HL-60 (cell line): ENCODE results near the gene PRDM16.

Experiments
- DNase-seq, 2 experiments: peaks; one replicate each; pipeline ENCODE4 v3.0.0-alpha.2; 2010 to 2020; ENCODE audit warnings: low read depth in 1 of 2, low spot score in 1 of 2
- H3K27ac ChIP-seq: fragments of 250-450 bp; sonication (Bioruptor Pico); replicated peaks from 2 replicates; pipeline ENCODE4 v1.5.1; 2020; ENCODE audit warnings: mild to moderate bottlenecking, moderate library complexity
- H3K27me3 ChIP-seq: fragments of 250-450 bp; sonication (Bioruptor Pico); 2 replicates; pipeline ENCODE4 v1.5.1; 2021; ENCODE audit warnings: mild to moderate bottlenecking, moderate library complexity; ENCODE audit not compliant: insufficient read depth, poor library complexity, severe bottlenecking
- H3K4me3 ChIP-seq: replicated peaks from 2 replicates; pipeline ENCODE4 v1.5.1; 2011; ENCODE audit warnings: mild to moderate bottlenecking, control low read depth, low read length; ENCODE audit not compliant: insufficient read depth
- CTCF ChIP-seq: IDR thresholded peaks from one replicate; pipeline ENCODE4 v1.5.1; 2011; ENCODE audit warnings: low read length, control low read depth, inconsistent platforms; ENCODE audit not compliant: insufficient read depth
- GABPA ChIP-seq: IDR thresholded peaks from 2 replicates; pipeline ENCODE4 v1.6.1; 2012; ENCODE audit warnings: low read depth
- POLR2AphosphoS5 ChIP-seq: IDR thresholded peaks from 2 replicates; pipeline ENCODE4 v1.6.1; 2012; ENCODE audit warnings: low read depth
- SPI1 ChIP-seq: IDR thresholded peaks from 2 replicates; pipeline ENCODE4 v1.6.1; 2012; ENCODE audit warnings: low read depth, mild to moderate bottlenecking, borderline replicate concordance
- TF ChIP-seq, protein P1 (sequence below): IDR thresholded peaks from 2 replicates; pipeline ENCODE4 v1.6.1; 2012; ENCODE audit warnings: low read depth; ENCODE audit not compliant: insufficient replicate concordance

PRDM16 gene

DNA sequence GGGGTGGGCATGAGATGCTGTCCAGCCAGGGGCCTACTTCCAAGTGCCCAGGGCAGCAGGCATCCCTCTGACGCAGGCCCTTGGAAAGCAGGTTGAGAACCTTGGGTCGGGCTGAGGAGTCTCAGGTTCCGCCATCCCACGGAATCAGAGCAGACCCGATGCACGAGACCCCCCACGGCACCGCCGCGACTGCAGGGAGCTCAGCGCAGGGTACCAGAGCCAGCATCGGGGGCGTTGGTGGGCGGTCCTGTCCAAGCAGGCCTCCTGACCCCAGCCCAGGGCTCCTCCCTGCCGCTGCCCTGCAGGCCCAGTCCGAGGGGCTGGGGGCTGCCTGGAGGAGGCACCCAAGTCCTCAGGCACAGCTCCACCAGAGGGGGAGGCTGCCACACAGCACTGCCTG is 177.2 kb downstream of the PRDM16 start:
- DNase-seq, result no peak
- peaks cover 4% of the 10 kb centered on the region for H3K27me3 ChIP-seq
- no peak overlapping the region for H3K4me3 ChIP-seq
- H3K27ac ChIP-seq, result no peak overlapping the region
- TF ChIP-seq, protein P1, sequence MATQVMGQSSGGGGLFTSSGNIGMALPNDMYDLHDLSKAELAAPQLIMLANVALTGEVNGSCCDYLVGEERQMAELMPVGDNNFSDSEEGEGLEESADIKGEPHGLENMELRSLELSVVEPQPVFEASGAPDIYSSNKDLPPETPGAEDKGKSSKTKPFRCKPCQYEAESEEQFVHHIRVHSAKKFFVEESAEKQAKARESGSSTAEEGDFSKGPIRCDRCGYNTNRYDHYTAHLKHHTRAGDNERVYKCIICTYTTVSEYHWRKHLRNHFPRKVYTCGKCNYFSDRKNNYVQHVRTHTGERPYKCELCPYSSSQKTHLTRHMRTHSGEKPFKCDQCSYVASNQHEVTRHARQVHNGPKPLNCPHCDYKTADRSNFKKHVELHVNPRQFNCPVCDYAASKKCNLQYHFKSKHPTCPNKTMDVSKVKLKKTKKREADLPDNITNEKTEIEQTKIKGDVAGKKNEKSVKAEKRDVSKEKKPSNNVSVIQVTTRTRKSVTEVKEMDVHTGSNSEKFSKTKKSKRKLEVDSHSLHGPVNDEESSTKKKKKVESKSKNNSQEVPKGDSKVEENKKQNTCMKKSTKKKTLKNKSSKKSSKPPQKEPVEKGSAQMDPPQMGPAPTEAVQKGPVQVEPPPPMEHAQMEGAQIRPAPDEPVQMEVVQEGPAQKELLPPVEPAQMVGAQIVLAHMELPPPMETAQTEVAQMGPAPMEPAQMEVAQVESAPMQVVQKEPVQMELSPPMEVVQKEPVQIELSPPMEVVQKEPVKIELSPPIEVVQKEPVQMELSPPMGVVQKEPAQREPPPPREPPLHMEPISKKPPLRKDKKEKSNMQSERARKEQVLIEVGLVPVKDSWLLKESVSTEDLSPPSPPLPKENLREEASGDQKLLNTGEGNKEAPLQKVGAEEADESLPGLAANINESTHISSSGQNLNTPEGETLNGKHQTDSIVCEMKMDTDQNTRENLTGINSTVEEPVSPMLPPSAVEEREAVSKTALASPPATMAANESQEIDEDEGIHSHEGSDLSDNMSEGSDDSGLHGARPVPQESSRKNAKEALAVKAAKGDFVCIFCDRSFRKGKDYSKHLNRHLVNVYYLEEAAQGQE, result no peak
- TF ChIP-seq SPI1 (no peak), POLR2AphosphoS5 (no peak), CTCF (no peak), GABPA (no peak)

DNA sequence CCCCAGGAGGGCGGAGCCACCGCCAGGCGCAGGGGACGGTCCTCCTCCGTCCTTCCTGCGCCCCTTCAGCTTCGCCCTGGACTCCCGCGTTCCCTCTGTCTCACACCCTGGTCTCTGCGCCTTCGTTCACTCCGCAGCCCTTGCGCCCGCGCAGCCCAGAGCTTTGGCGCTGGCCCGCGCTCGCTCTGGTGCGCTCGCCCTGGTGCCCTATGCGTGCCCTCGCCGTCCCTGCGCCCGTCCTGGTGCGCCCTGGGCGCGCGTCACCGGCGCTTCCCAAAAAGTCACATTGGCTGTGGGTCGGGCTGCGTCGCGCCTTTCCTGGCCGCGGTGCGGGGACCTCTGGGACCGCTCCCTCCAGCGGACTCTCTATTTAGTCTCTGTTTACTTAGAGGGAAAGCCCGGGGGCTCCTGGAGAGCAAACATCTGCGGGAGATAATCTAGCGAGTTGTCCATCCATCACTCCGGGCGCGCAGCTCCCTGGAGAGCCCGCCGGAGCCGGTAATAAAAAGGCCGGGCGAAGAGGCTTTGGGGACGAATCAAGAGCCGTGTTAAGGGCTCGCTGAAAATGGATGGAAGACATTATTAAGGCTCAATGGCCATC is 178.6 kb downstream of the PRDM16 start:
- no peak overlapping the region for H3K4me3 ChIP-seq
- TF ChIP-seq POLR2AphosphoS5, result no peak
- TF ChIP-seq GABPA, result no peak
- no peak overlapping the region for H3K27ac ChIP-seq
- H3K27me3 ChIP-seq, result peaks cover 4% of the 10 kb centered on the region
- no peak for DNase-seq

DNA sequence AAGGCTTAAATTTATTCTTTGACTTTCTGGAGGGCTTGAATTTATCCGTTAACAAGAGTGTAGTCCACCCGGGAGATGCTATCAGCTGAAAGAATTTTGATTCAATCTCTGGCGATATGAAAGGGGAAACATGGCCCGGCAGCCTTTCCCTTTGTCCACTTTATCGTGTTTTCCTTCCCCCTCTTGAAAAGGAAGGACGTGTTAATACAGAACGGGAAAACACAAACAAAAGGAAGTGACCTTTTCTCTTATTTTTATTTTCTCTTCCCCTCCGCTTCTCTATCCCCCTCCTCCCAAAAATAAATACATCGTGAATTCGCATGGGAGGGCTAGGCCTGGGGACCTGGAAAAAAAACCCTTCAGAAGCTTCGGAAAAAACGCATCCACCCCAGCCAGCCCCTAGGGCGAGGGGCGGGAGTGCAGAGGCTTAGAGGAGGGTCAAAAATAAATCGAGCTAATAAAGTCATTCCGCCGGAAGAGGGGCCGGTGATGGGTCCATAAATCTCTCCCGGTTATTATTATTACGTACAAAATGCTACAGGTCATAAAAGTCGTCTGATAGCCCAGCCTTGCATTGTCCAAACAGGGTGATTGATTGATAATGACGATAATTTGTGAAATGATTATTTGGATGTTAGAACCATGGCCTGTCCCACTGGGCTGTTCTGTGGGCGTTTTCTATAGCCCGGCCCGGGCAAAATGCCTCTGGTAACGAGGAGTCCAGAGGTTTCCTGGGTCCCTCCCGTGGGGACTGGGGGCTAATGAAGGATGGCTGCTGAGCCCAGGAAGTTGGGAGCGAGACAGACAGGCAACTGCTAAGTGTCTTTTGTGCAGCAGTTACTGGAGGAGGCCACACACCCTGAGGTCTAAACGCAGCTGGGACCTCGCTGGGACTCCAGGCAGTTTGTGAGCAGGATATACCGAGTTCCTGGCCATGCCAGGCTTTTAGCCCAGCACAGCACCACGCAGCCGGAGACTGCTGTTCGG is 179.4 kb downstream of the PRDM16 start:
- no peak for TF ChIP-seq GABPA
- no peak for TF ChIP-seq CTCF
- TF ChIP-seq SPI1, result no peak
- TF ChIP-seq POLR2AphosphoS5, result no peak
- TF ChIP-seq, protein P1, result no peak
- Histone ChIP-seq H3K4me3 (no peak overlapping the region), H3K27ac (no peak overlapping the region), H3K27me3 (peaks cover 4% of the 10 kb centered on the region)
- no peak for DNase-seq

DNA sequence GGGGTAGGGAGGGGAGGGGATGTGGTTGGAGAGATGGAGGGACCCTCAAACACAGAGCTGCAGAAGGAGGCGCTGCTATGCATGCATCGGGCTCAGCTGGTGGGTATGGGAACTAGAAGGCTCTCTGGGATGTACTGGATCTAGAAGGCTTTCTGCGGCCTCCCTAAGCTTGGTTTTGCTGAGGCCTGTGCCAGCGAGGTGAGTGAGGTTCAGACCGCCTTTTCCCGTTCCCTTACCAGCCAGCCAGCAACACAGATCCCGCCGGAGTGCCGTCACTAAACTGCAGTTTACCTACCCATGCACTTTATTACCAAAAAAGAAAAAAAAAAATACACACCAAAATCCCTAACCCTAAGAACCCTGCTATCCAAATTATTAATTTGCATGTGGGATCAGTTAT is 180.2 kb downstream of the PRDM16 start:
- no peak for DNase-seq
- no peak overlapping the region for H3K27ac ChIP-seq
- peaks cover 4% of the 10 kb centered on the region for H3K27me3 ChIP-seq
- TF ChIP-seq SPI1 (no peak), CTCF (no peak), POLR2AphosphoS5 (no peak), GABPA (no peak)
- TF ChIP-seq, protein P1, result no peak
- no peak overlapping the region for H3K4me3 ChIP-seq
